Lower lobe of right lung (tissue), 2 donors: Measurements from ENCODE around the gene CSNK1A1L. TPM values are rescaled to one million over a fixed set of nuclear protein-coding genes. Genes with fewer than 3 reads are reported as not detected.

Experiments used
- ATAC-seq, 2 donors: fragments of 200-7000 bp; cut with Tn5 transposase; one replicate each; pipeline ENCODE4 v1.9.1; 2020 to 2022; ENCODE audit warnings: mild to moderate bottlenecking in 2 of 2, moderate library complexity in 2 of 2
- DNase-seq: peaks from one replicate; pipeline ENCODE4 v3.0.0-alpha.2; 2020
- H3K27ac ChIP-seq: fragments of 200-600 bp; one replicate; pipeline ENCODE4 v1.8.0; 2022
- H3K27me3 ChIP-seq: fragments of 200-600 bp; one replicate; pipeline ENCODE4 v1.8.0; 2022; ENCODE audit warnings: low read depth
- H3K36me3 ChIP-seq: fragments of 200-600 bp; one replicate; pipeline ENCODE4 v1.8.0; 2022; ENCODE audit warnings: mild to moderate bottlenecking
- H3K4me1 ChIP-seq: fragments of 200-600 bp; one replicate; pipeline ENCODE4 v1.8.0; 2022
- H3K4me3 ChIP-seq: fragments of 200-600 bp; one replicate; pipeline ENCODE4 v1.8.0; 2022; ENCODE audit warnings: mild to moderate bottlenecking
- H3K9me3 ChIP-seq: fragments of 200-600 bp; one replicate; pipeline ENCODE4 v1.8.0; 2022
- CTCF ChIP-seq: fragments of 200-600 bp; IDR thresholded peaks from one replicate; pipeline ENCODE4 v1.8.0; 2022; ENCODE audit warnings: antibody characterized with exemption, mild to moderate bottlenecking
- intact Hi-C: fragments of 100-400 bp; cut with DNase I; formaldehyde crosslinking; loops from one replicate; pipeline ENCODE4 v1.11.0; 2022
- long read RNA-seq: library from polyadenylated mRNA; unstranded; transcript quantifications from one replicate; pipeline ENCODE4 v2.0.0, GENCODE V29; 2021
- total RNA-seq: library from RNA; stranded (reverse); fragmentation: NEBNext Ultra II Directional; extraction: Animal tissue kit (Norgen Biotek cat#: 25700); gene quantifications from one replicate; pipeline ENCODE4 v1.2.1, GENCODE V29; 2021
- donor health status: DM: no; HTN: yes; CAD: no; lungs with severe emphysema.

The CSNK1A1L gene
- not detected for total RNA-seq
- long read RNA-seq: 0 reads

GRCh38 chr13:37105251-37105714 lies at the start of gene CSNK1A1L:
Gene CSNK1A1L, minus strand, starts transcription at chr13:37105664. Its CDS starts 408 bp downstream, at chr13:37105256.
- intact Hi-C loops: loop anchor here (10.0 kb wide), 1 partner anchor 500 kb away; no protein-coding TSS in a partner anchor
- peaks cover 5% of the 10 kb centered on the region for H3K27me3 ChIP-seq
- no peaks in the 10 kb centered on the region for H3K36me3 ChIP-seq
- no peak for DNase-seq
- H3K27ac ChIP-seq: no peak within 1 kb of the TSS
- no peak within 1 kb of the TSS for H3K4me3 ChIP-seq
- no peaks in the 10 kb centered on the region for H3K9me3 ChIP-seq
- no peak for ATAC-seq
- no peak for TF ChIP-seq CTCF
- H3K4me1 ChIP-seq: no peaks in the 10 kb centered on the region

GRCh38 chr13:37149380-37149779 lies 43.9 kb upstream of the CSNK1A1L start:
- TF ChIP-seq CTCF: no peak
- H3K27ac ChIP-seq: no peak overlapping the region
- no peak overlapping the region for H3K4me3 ChIP-seq
- H3K9me3 ChIP-seq: no peaks in the 10 kb centered on the region
- no peaks in the 10 kb centered on the region for H3K27me3 ChIP-seq
- DNase-seq (no peak), ATAC-seq (no peak)
- H3K4me1 ChIP-seq: no peaks in the 10 kb centered on the region
- no peaks in the 10 kb centered on the region for H3K36me3 ChIP-seq
- intact Hi-C loops: no loop called here

GRCh38 chr13:37148501-37148900 lies 43.0 kb upstream of the CSNK1A1L start:
- no peak overlapping the region for H3K4me3 ChIP-seq
- DNase-seq (no peak), ATAC-seq (no peak)
- H3K36me3 ChIP-seq: no peaks in the 10 kb centered on the region
- H3K27ac ChIP-seq: no peak overlapping the region
- no peaks in the 10 kb centered on the region for H3K9me3 ChIP-seq
- intact Hi-C loops: no loop called here
- no peaks in the 10 kb centered on the region for H3K4me1 ChIP-seq
- no peaks in the 10 kb centered on the region for H3K27me3 ChIP-seq
- no peak for TF ChIP-seq CTCF

GRCh38 chr13:37144661-37145060 lies 39.2 kb upstream of the CSNK1A1L start:
- no peaks in the 10 kb centered on the region for H3K4me1 ChIP-seq
- no peak for ATAC-seq
- H3K27me3 ChIP-seq: no peaks in the 10 kb centered on the region

GRCh38 chr13:37143911-37144310 lies 38.4 kb upstream of the CSNK1A1L start:
- ATAC-seq (no peak), DNase-seq (no peak)

More at GRCh38 chr13:37144661-37145060, 39.2 kb upstream of the CSNK1A1L start:
- Histone ChIP-seq H3K36me3 (no peaks in the 10 kb centered on the region), H3K9me3 (no peaks in the 10 kb centered on the region), H3K27ac (no peak overlapping the region), H3K4me3 (no peak overlapping the region)
- no peak for TF ChIP-seq CTCF
- DNase-seq: no peak
- intact Hi-C loops: no loop called here

More at GRCh38 chr13:37143911-37144310, 38.4 kb upstream of the CSNK1A1L start:
- Histone ChIP-seq H3K9me3 (no peaks in the 10 kb centered on the region), H3K4me1 (no peaks in the 10 kb centered on the region), H3K27me3 (no peaks in the 10 kb centered on the region), H3K36me3 (no peaks in the 10 kb centered on the region), H3K27ac (no peak overlapping the region), H3K4me3 (no peak overlapping the region)
- no peak for TF ChIP-seq CTCF
- intact Hi-C loops: no loop called here
